PC-3 (cell line): ENCODE results near the gene TIMP1. TPM values are rescaled to one million over a fixed set of nuclear protein-coding genes. Genes with fewer than 3 reads are reported as not detected.

ENCODE experiments used
- ATAC-seq: fragments of 200-7000 bp; cut with Tn5 transposase; 2 replicates; pipeline ENCODE4 v1.9.1; 2020; ENCODE audit warnings: mild to moderate bottlenecking, moderate library complexity
- BruUV-seq: library from RNA; stranded (reverse); fragments of 400-500 nt; replicated peaks from 2 replicates; lab custom pipeline; 2021; lab: Mats Ljungman, UMichigan
- CTCF ChIA-PET: fragments of 300-600 bp; sonication (Branson Sonifier 250); formaldehyde crosslinking; loops from one replicate; lab custom pipeline; 2022; ENCODE audit warnings: antibody characterized with exemption; lab: Charles Lee
- POLR2A ChIA-PET: fragments of 300-600 bp; sonication (Branson Sonifier 250); formaldehyde crosslinking; loops from one replicate; lab custom pipeline; 2022; ENCODE audit warnings: antibody characterized with exemption; ENCODE audit not compliant: unreplicated experiment; lab: Charles Lee
- DNase-seq: peaks from one replicate; pipeline ENCODE4 v3.0.0-alpha.2; 2015
- H2AFZ ChIP-seq: fragments of 300-600 bp; sonication (generic); 2 replicates; pipeline ENCODE4 v1.6.0; 2016; ENCODE audit warnings: antibody characterized with exemption, low read length
- H3F3A ChIP-seq: fragments of 300-600 bp; sonication (generic); one replicate; pipeline ENCODE4 v1.6.0; 2017; ENCODE audit warnings: antibody characterized with exemption, low read length, control low read depth, mild to moderate bottlenecking; ENCODE audit not compliant: unreplicated experiment
- H3K27ac ChIP-seq: fragments of 300-600 bp; sonication (generic); 2 replicates; pipeline ENCODE4 v1.5.1; 2016; ENCODE audit warnings: mild to moderate bottlenecking, low read length
- H3K27me3 ChIP-seq: fragments of 300-600 bp; sonication (generic); 2 replicates; pipeline ENCODE4 v1.6.1; 2016; ENCODE audit warnings: low read length, mixed read lengths
- H3K36me3 ChIP-seq: fragments of 300-600 bp; sonication (generic); 2 replicates; pipeline ENCODE4 v1.6.1; 2016; ENCODE audit warnings: low read depth, mixed run types, low read length, mixed read lengths
- H3K4me1 ChIP-seq: fragments of 300-600 bp; sonication (generic); 2 replicates; pipeline ENCODE4 v1.5.1; 2016; ENCODE audit warnings: low read length; ENCODE audit not compliant: insufficient read depth
- H3K4me2 ChIP-seq: fragments of 300-600 bp; sonication (generic); 2 replicates; pipeline ENCODE4 v1.6.0; 2016; ENCODE audit warnings: low read length
- H3K4me3 ChIP-seq: fragments of 300-600 bp; sonication (generic); 2 replicates; pipeline ENCODE4 v1.5.1; 2016; ENCODE audit warnings: mild to moderate bottlenecking, low read length, mixed read lengths
- H3K79me2 ChIP-seq: fragments of 300-600 bp; sonication (generic); 2 replicates; pipeline ENCODE4 v1.6.1; 2017; ENCODE audit warnings: low read length, mixed read lengths
- H3K9ac ChIP-seq: fragments of 300-600 bp; sonication (generic); 2 replicates; pipeline ENCODE4 v1.6.0; 2016; ENCODE audit warnings: mild to moderate bottlenecking, low read length
- H3K9me2 ChIP-seq: fragments of 300-600 bp; sonication (generic); replicated peaks from 2 replicates; pipeline ENCODE4 v1.6.1; 2016; ENCODE audit warnings: mixed run types, low read length, mixed read lengths
- H3K9me3 ChIP-seq: fragments of 300-600 bp; sonication (generic); 2 replicates; pipeline ENCODE4 v1.6.1; 2016; ENCODE audit warnings: low read length, mixed read lengths
- H4K20me1 ChIP-seq: fragments of 300-600 bp; sonication (generic); 2 replicates; pipeline ENCODE4 v1.6.1; 2016; ENCODE audit warnings: low read length, mixed read lengths
- EZH2 ChIP-seq: fragments of 300-600 bp; sonication (generic); IDR thresholded peaks from one replicate; pipeline ENCODE4 v1.6.1; 2017; ENCODE audit warnings: antibody characterized with exemption, mild to moderate bottlenecking, low read length; ENCODE audit not compliant: unreplicated experiment
- EZH2phosphoT487 ChIP-seq: fragments of 300-600 bp; sonication (generic); IDR thresholded peaks from 2 replicates; pipeline ENCODE4 v1.6.1; 2018; ENCODE audit warnings: mild to moderate bottlenecking, antibody characterized with exemption, low read length, borderline replicate concordance
- intact Hi-C: fragments of 100-400 bp; cut with micrococcal nuclease; formaldehyde crosslinking; loops from 2 replicates; pipeline ENCODE4 v1.9.0; 2023
- total RNA-seq: library from RNA; depleted of rRNA; stranded (reverse); fragments of >200 nt; gene quantifications from 2 replicates; pipeline ENCODE4 v1.2.3, GENCODE V29; 2014
- TF ChIP-seq, protein P1 (sequence below): fragments of 300-600 bp; sonication (generic); conservative IDR thresholded peaks from 2 replicates; pipeline ENCODE4 v1.5.1; 2017; ENCODE audit warnings: antibody characterized with exemption, low read depth, mild to moderate bottlenecking, low read length

Gene TIMP1
- total RNA-seq, 1 experiment from 2014 or later = 222 TPM

- intact Hi-C loops = no loop called here
- POLR2A ChIA-PET = no interaction called here
- no peak overlapping the region for H3K4me3 ChIP-seq
- ATAC-seq = no peak
- no peaks in the 10 kb centered on the region for H4K20me1 ChIP-seq
- H3K27ac ChIP-seq = no peak overlapping the region
- H3K79me2 ChIP-seq = no peaks in the 10 kb centered on the region
- BruUV-seq = no TSS peak
- H3F3A ChIP-seq = no peaks in the 10 kb centered on the region
- TF ChIP-seq EZH2phosphoT487 (no peak), EZH2 (no peak)
- TF ChIP-seq, protein P1, sequence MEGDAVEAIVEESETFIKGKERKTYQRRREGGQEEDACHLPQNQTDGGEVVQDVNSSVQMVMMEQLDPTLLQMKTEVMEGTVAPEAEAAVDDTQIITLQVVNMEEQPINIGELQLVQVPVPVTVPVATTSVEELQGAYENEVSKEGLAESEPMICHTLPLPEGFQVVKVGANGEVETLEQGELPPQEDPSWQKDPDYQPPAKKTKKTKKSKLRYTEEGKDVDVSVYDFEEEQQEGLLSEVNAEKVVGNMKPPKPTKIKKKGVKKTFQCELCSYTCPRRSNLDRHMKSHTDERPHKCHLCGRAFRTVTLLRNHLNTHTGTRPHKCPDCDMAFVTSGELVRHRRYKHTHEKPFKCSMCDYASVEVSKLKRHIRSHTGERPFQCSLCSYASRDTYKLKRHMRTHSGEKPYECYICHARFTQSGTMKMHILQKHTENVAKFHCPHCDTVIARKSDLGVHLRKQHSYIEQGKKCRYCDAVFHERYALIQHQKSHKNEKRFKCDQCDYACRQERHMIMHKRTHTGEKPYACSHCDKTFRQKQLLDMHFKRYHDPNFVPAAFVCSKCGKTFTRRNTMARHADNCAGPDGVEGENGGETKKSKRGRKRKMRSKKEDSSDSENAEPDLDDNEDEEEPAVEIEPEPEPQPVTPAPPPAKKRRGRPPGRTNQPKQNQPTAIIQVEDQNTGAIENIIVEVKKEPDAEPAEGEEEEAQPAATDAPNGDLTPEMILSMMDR = no peak
- H3K9me3 ChIP-seq = no peaks in the 10 kb centered on the region
- H3K36me3 ChIP-seq = no peaks in the 10 kb centered on the region
- H2AFZ ChIP-seq = no peak overlapping the region
- no peak overlapping the region for H3K4me2 ChIP-seq
- H3K9ac ChIP-seq = no peak overlapping the region
- H3K27me3 ChIP-seq = no peaks in the 10 kb centered on the region
- CTCF ChIA-PET = no interaction called here
- no peaks in the 10 kb centered on the region for H3K9me2 ChIP-seq
- DNase-seq = no peak
- no peaks in the 10 kb centered on the region for H3K4me1 ChIP-seq
Observed at GRCh38 chrX:47620303-47620685, 38.1 kb downstream of the TIMP1 start.

GRCh38 chrX:47621851-47622250 is 39.6 kb downstream of the TIMP1 start:
- Histone ChIP-seq H2AFZ (no peak overlapping the region), H3K36me3 (no peaks in the 10 kb centered on the region), H4K20me1 (no peaks in the 10 kb centered on the region), H3K9ac (no peak overlapping the region), H3F3A (no peaks in the 10 kb centered on the region), H3K27me3 (no peaks in the 10 kb centered on the region), H3K9me3 (no peaks in the 10 kb centered on the region), H3K4me2 (no peak overlapping the region), H3K79me2 (no peaks in the 10 kb centered on the region), H3K4me1 (no peaks in the 10 kb centered on the region), H3K9me2 (no peaks in the 10 kb centered on the region), H3K4me3 (no peak overlapping the region), H3K27ac (no peak overlapping the region)
- CTCF ChIA-PET = no interaction called here
- ATAC-seq (no peak), DNase-seq (no peak)
- intact Hi-C loops = no loop called here
- POLR2A ChIA-PET = no interaction called here
- BruUV-seq = no TSS peak
- no peak for TF ChIP-seq EZH2
- TF ChIP-seq, protein P1 = no peak
- no peak for TF ChIP-seq EZH2phosphoT487

DNA sequence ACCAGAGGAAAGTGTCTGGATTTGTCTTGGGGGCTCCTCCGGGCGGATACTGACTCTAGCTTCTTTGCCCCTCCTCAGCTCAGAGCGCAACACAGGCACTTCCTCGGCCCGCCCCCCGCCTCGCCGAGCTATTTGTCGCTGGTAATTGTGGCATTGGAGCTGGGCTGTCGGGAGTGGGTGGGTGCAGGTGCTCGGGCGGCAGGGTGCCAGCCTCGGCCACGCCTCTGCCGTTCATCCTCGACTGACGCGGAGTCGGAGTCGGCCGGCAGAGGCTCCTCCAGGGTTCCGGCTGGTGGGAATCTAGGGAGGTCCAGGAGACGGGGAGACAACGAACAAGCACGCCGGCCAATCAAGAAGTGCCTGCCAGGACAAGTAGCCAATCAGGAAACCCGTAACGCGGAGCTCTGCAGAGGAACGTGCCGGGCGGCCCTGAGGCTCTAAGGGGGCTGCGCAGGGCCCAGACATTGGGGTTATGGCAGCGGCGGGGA is 41.3 kb downstream of the TIMP1 start:
- no TSS peak for BruUV-seq
- intact Hi-C loops = no loop called here
- Histone ChIP-seq H3K79me2 (no peaks in the 10 kb centered on the region), H3K36me3 (no peaks in the 10 kb centered on the region), H4K20me1 (no peaks in the 10 kb centered on the region), H3K27ac (no peak overlapping the region), H3K4me2 (no peak overlapping the region), H2AFZ (no peak overlapping the region), H3K27me3 (no peaks in the 10 kb centered on the region), H3F3A (no peaks in the 10 kb centered on the region), H3K4me3 (no peak overlapping the region), H3K4me1 (no peaks in the 10 kb centered on the region), H3K9me2 (no peaks in the 10 kb centered on the region), H3K9me3 (no peaks in the 10 kb centered on the region), H3K9ac (no peak overlapping the region)
- CTCF ChIA-PET = no interaction called here
- DNase-seq (no peak), ATAC-seq (no peak)
- POLR2A ChIA-PET = no interaction called here
- TF ChIP-seq, protein P1 = no peak
- TF ChIP-seq EZH2phosphoT487 (no peak), EZH2 (no peak)
